SK-N-MC (cell line): ENCODE data around the gene JPH2.

Experiments
- EZH2 ChIP-seq: fragments of 200-600 bp; sonication (generic); IDR thresholded peaks from one replicate; pipeline ENCODE4 v1.6.1; 2017; ENCODE audit warnings: antibody characterized with exemption
- FOXP2 ChIP-seq: optimal IDR thresholded peaks from 2 replicates; pipeline ENCODE3; 2011; ENCODE audit warnings: mild to moderate bottlenecking, moderate library complexity; ENCODE audit not compliant: insufficient read depth; ENCODE audit errors: extremely low read length, control extremely low read depth
- POLR2AphosphoS5 ChIP-seq: IDR thresholded peaks from 2 replicates; pipeline ENCODE4 v1.6.1; 2012; ENCODE audit warnings: mild to moderate bottlenecking, low read depth, low read length, borderline replicate concordance

DNA sequence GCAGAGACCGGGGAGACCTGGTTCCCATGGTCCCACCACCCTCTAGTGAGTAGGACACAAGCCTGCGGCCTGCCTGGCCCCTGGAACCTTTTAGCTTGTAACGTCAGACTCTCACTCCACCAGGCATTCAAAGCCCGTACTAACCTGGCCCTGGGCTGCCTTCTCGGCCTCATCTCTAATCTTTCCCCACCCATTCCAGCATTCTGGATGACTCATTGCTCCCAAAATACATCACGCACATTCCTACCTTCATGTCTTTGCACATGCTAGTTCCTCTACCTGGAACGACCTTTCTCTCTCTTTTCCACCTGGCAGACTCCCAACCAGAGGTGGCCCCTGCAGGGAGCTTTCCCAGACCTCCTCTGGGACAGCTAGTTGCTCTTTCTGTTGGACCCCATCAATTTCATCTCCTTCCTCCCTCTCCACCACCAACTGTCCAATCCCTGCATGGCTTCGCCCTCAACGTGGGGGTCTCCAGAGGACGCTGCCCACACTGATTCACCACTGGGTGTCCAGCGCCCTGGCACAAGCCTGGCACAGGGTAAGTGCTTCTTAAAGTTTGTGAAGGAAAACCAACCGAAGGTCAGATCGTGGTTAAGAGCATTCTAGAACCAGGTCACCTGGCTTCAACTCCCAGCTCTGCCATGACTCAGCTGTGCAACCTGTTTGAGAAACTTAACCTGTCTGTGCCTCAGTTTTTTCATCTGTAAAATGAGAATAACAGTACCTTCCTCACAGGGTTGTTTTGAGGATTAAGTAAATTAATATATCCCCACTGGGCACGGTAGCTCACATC, 35.2 kb downstream of the JPH2 start:
- TF ChIP-seq EZH2 (no peak), POLR2AphosphoS5 (no peak), FOXP2 (no peak)
